K562 (cell line): ENCODE data around the gene AEN. TPM values are rescaled to one million over a fixed set of nuclear protein-coding genes. Genes with fewer than 3 reads are reported as not detected.

Source experiments
- ATAC-seq: fragments of 200-7000 bp; cut with Tn5 transposase; 3 replicates; pipeline ENCODE4 v1.9.1; 2020; ENCODE audit warnings: moderate library complexity
- BruUV-seq: library from RNA; stranded (reverse); fragments of 400-500 nt; replicated peaks from 2 replicates; lab custom pipeline; 2021; lab: Mats Ljungman, UMichigan
- CTCF ChIA-PET: fragments of 300-600 bp; formaldehyde crosslinking; extraction: SDS; loops from one replicate; lab custom pipeline; 2021; ENCODE audit warnings: low intra/inter-chr PET ratio; lab: Yijun Ruan, JAX
- POLR2A ChIA-PET: fragments of 300-600, 350-650 bp; sonication (Branson Sonifier 250); formaldehyde crosslinking; extraction: SDS; loops from one replicate; lab custom pipeline; 2021; ENCODE audit warnings: antibody characterized with exemption, inconsistent platforms; lab: Yijun Ruan, JAX
- DNase-seq, 4 experiments: peaks; one replicate each; pipeline versions ENCODE4 v3.0.0 to v3.0.0-alpha.2; 2011 to 2018; ENCODE audit warnings: low spot score in 3 of 4, mixed read lengths in 3 of 4; ENCODE audit errors: extremely low read depth in 1 of 4
- FAIRE-seq: peaks from 2 replicates; lab custom pipeline; 2011; peaks lifted over from hg19 to GRCh38; lab: Jason Lieb, UNC
- H2AFZ ChIP-seq: 2 replicates; pipeline ENCODE4 v1.6.0; 2011; ENCODE audit warnings: low read depth, low read length, control low read depth, inconsistent platforms
- H3K27ac ChIP-seq: fragments of 200-600 bp; 3 replicates; pipeline ENCODE4 v1.8.0; 2011; ENCODE audit warnings: low read depth, mild to moderate bottlenecking, control low read depth, inconsistent platforms, low read length, moderate library complexity, mixed read lengths; ENCODE audit errors: extremely low read depth
- H3K27me3 ChIP-seq, 2 experiments: fragments of 300-600 bp in 1 of 2; 2 replicates in 1 of 2; 3 replicates in 1 of 2; pipeline versions ENCODE4 v1.6.0 to v1.8.0; 2011; ENCODE audit warnings: inconsistent platforms in 2 of 2, low read length in 2 of 2, mild to moderate bottlenecking in 1 of 2, mixed read lengths in 1 of 2, moderate library complexity in 1 of 2; ENCODE audit not compliant: control insufficient read depth in 2 of 2, insufficient read depth in 2 of 2
- H3K36me3 ChIP-seq: fragments of 300-600 bp; 3 replicates; pipeline ENCODE4 v1.8.0; 2011; ENCODE audit warnings: mild to moderate bottlenecking, low read length, inconsistent platforms; ENCODE audit not compliant: control insufficient read depth, insufficient read depth
- H3K4me1 ChIP-seq, 2 experiments: fragments of 200-600 bp in 1 of 2; replicated peaks in 1 of 2; 2 replicates in 1 of 2; 3 replicates in 1 of 2; pipeline versions ENCODE4 v1.5.1 to v1.8.0; 2011; ENCODE audit warnings: inconsistent platforms in 2 of 2, low read length in 2 of 2, mild to moderate bottlenecking in 1 of 2, mixed read lengths in 1 of 2, moderate library complexity in 1 of 2; ENCODE audit not compliant: control insufficient read depth in 2 of 2, insufficient read depth in 2 of 2
- H3K4me2 ChIP-seq: 2 replicates; pipeline ENCODE4 v1.6.1; 2011; ENCODE audit warnings: low read length, control low read depth, inconsistent platforms, mixed read lengths; ENCODE audit not compliant: insufficient read depth
- H3K4me3 ChIP-seq: fragments of 200-600 bp; sonication (generic), shearing (Covaris generic); 2 replicates; pipeline ENCODE4 v1.5.1; 2016; ENCODE audit warnings: control low read depth, inconsistent platforms
- H3K79me2 ChIP-seq: fragments of 200-600 bp; 3 replicates; pipeline ENCODE4 v1.8.0; 2011; ENCODE audit warnings: low read length, inconsistent platforms; ENCODE audit not compliant: control insufficient read depth, insufficient read depth
- H3K9ac ChIP-seq, 2 experiments: 2 replicates each; pipeline versions ENCODE4 v1.6.0 to v1.6.1; 2011; ENCODE audit warnings: low read depth in 2 of 2, low read length in 2 of 2, control low read depth in 1 of 2, inconsistent platforms in 1 of 2, mild to moderate bottlenecking in 1 of 2, mixed read lengths in 1 of 2; ENCODE audit not compliant: insufficient read depth in 1 of 2
- H3K9me1 ChIP-seq: one replicate; pipeline ENCODE4 v1.6.0; 2011; ENCODE audit warnings: inconsistent platforms, mild to moderate bottlenecking, low read length, moderate library complexity; ENCODE audit not compliant: control insufficient read depth, insufficient read depth
- H3K9me3 ChIP-seq: replicated peaks from 2 replicates; pipeline ENCODE4 v1.5.1; 2011; ENCODE audit warnings: low read depth, low read length, inconsistent platforms; ENCODE audit not compliant: control insufficient read depth, insufficient read depth
- H4K20me1 ChIP-seq: replicated peaks from 2 replicates; pipeline ENCODE4 v1.6.1; 2011; ENCODE audit warnings: low read length, inconsistent platforms, mixed read lengths; ENCODE audit not compliant: control insufficient read depth, insufficient read depth
- CTCF ChIP-seq, 3 experiments: IDR thresholded peaks in 2 of 3; conservative IDR thresholded peaks in 1 of 3; 2 replicates each; pipeline ENCODE4 v1.5.1; 2011 to 2012; ENCODE audit warnings: low read length in 3 of 3, mild to moderate bottlenecking in 3 of 3, control low read depth in 2 of 3, improper control_type of control experiment in 1 of 3, inconsistent platforms in 1 of 3, low read depth in 1 of 3, mixed read lengths in 1 of 3, moderate library complexity in 1 of 3; ENCODE audit not compliant: insufficient read depth in 2 of 3
- MED1 ChIP-seq: sonication (generic); formaldehyde crosslinking; IDR thresholded peaks from 2 replicates; pipeline ENCODE4 v1.8.1; 2023; ENCODE audit warnings: missing genetic modification reagents, borderline replicate concordance
- NFATC3 ChIP-seq: fragments of 450-650 bp; IDR thresholded peaks from 2 replicates; pipeline ENCODE4 v1.6.1; 2017; ENCODE audit warnings: mild to moderate bottlenecking
- NFE2 ChIP-seq: IDR thresholded peaks from 2 replicates; pipeline ENCODE4 v1.6.1; 2014; ENCODE audit warnings: antibody characterized with exemption, low read depth
- RAD21 ChIP-seq, 2 experiments: fragments of 250-450 bp in 1 of 2; fragments of 450-650 bp in 1 of 2; sonication (Bioruptor Pico) in 1 of 2; formaldehyde crosslinking in 1 of 2; IDR thresholded peaks in 1 of 2; conservative IDR thresholded peaks in 1 of 2; 2 replicates each; pipeline versions ENCODE4 v1.4.0 to v1.8.0; 2020 to 2022; ENCODE audit warnings: mild to moderate bottlenecking in 2 of 2, moderate library complexity in 1 of 2
- SNIP1 ChIP-seq: fragments of 450-650 bp; IDR thresholded peaks from 2 replicates; pipeline ENCODE4 v1.7.1; 2017; ENCODE audit warnings: low read depth, mild to moderate bottlenecking
- TSC22D4 ChIP-seq: fragments of 450-650 bp; IDR thresholded peaks from 2 replicates; pipeline ENCODE4 v1.6.1; 2016; ENCODE audit warnings: missing genetic modification characterization, missing biosample characterization, control low read depth
- U2AF2 ChIP-seq: fragments of 200-400 bp; formaldehyde crosslinking; optimal IDR thresholded peaks from 2 replicates; pipeline ENCODE3; 2017; ENCODE audit warnings: low read depth, mild to moderate bottlenecking, low read length
- ZNF165 ChIP-seq: fragments of 250-450 bp; sonication (Bioruptor Pico); IDR thresholded peaks from 2 replicates; pipeline ENCODE4 v1.4.0; 2020; ENCODE audit warnings: borderline replicate concordance
- ZNF224 ChIP-seq: sonication (generic); formaldehyde crosslinking; IDR thresholded peaks from 2 replicates; pipeline ENCODE4 v1.8.0; 2022; ENCODE audit warnings: mild to moderate bottlenecking, missing genetic modification reagents
- ZNF280A ChIP-seq: fragments of 450-650 bp; IDR thresholded peaks from 2 replicates; pipeline ENCODE4 v1.6.1; 2018; ENCODE audit warnings: mild to moderate bottlenecking, low read depth; ENCODE audit not compliant: partially characterized antibody
- ZNF395 ChIP-seq: fragments of 200-800 bp; sonication (Bioruptor generic); IDR thresholded peaks from 2 replicates; pipeline ENCODE4 v1.6.1; 2017; ENCODE audit warnings: missing genetic modification characterization, missing compliant biosample characterization
- ZNF785 ChIP-seq: fragments of 250-450 bp; sonication (Bioruptor Pico); IDR thresholded peaks from 2 replicates; pipeline ENCODE4 v1.4.0; 2020; ENCODE audit warnings: mild to moderate bottlenecking
- WGBS: fragments of 100-300 bp; shearing (Covaris generic); methylation state at CpG from one replicate; pipeline ENCODE4 v1.1.6; 2016; ENCODE audit warnings: low coverage, mixed read lengths; ENCODE audit not compliant: insufficient coverage; ENCODE audit errors: missing lambda C conversion rate; 5-methylcytosine and 5-hydroxymethylcytosine counted together
- in situ Hi-C: fragments of 300-500 bp; cut with MboI; formaldehyde crosslinking; loops from 4 replicates; pipeline ENCODE4 v1.15.0; 2018; ENCODE audit warnings: inconsistent platforms, mixed read lengths
- intact Hi-C: fragments of 100-400 bp; cut with micrococcal nuclease; formaldehyde crosslinking; loops from 2 replicates; pipeline ENCODE4 v1.14.2; 2022
- polyA plus RNA-seq, 8 experiments: library from polyadenylated mRNA; depleted of rRNA in 4 of 8; stranded (reverse) in 5 of 8; unstranded in 3 of 8; fragments of >200 nt; fragmentation: Nextera tagmentation in 2 of 8; fragmentation: Illumina TruSeq in 1 of 8; extraction: Ambion mirVana in 2 of 8; extraction: Trizol in 1 of 8; gene quantifications; 2 replicates each; pipeline versions ENCODE4 v1.2.1 to v1.2.3, GENCODE V29; 2011 to 2014; ENCODE audit warnings: inconsistent platforms in 1 of 8, missing spikeins in 1 of 8
- total RNA-seq, 7 experiments: library from RNA; depleted of rRNA in 6 of 7; stranded (reverse); fragments of >200 nt in 6 of 7; fragmentation: Illumina TruSeq in 2 of 7; extraction: Trizol in 2 of 7; gene quantifications; 2 replicates each; pipeline versions ENCODE4 v1.2.1 to v1.2.3, GENCODE V29; 2011 to 2021; ENCODE audit warnings: low replicate concordance in 1 of 7

Gene AEN
- total and polyA plus RNA-seq, 9 of the 15 experiments (the other 6 are each of a cell fraction or from before 2014, with no cell fraction given): 9.0 to 51.0 (median 32.8) TPM

GRCh38 chr15:88663141-88663621 lies 42.0 kb downstream of the AEN start (continued):
- TF ChIP-seq ZNF280A (no peak), ZNF165 (CRISPR knock-in tag) (no peak), TSC22D4 (no peak)

- ATAC-seq: peak; percentile 51; the same call in 1 of the 3 replicates
- Histone ChIP-seq H3K4me2 (no peak overlapping the region), H3K9me1 (no peaks in the 10 kb centered on the region), H3K9me3 (no peaks in the 10 kb centered on the region), H4K20me1 (no peaks in the 10 kb centered on the region), H3K4me3 (no peak overlapping the region), H3K27ac (no peak overlapping the region), H3K9ac (no peak overlapping the region), H3K79me2 (no peaks in the 10 kb centered on the region), H3K27me3 (peaks cover 4 to 21% of the 10 kb centered on the region in 2 experiments; a peak in 4 of 5 replicates), H2AFZ (no peak overlapping the region), H3K36me3 (no peaks in the 10 kb centered on the region), H3K4me1 (no peaks in the 10 kb centered on the region)
- intact Hi-C loops: loop anchor here (1.0 kb wide), 1 partner anchor 26 kb away; no protein-coding TSS in a partner anchor
- 0% methylated on average over 7 of the region's 7 CpGs for WGBS
- no TSS peak for BruUV-seq
- TF ChIP-seq CTCF (IDR thresholded peaks at IDR 0.05 in 2 of 3, conservative IDR thresholded peaks at IDR 0.05 in 1 of 3; ENCODE audit: insufficient read depth in 2 of 3, low read depth in 1 of 3, low read length in 3 of 3) (peak in 2 of 3 experiments; percentile 22 to 34; a peak in 1 of 6 replicates), ZNF785 (CRISPR knock-in tag) (no peak), U2AF2 (no peak), ZNF395 (CRISPR knock-in tag) (no peak), RAD21 (CRISPR knock-in tag; conservative IDR thresholded peaks at IDR 0.05 in 1 of 2, IDR thresholded peaks at IDR 0.05 in 1 of 2) (peak in 1 of 2 experiments; percentile 51; a peak in 2 of 4 replicates), MED1 (no peak), NFATC3 (no peak), ZNF224 (no peak), SNIP1 (no peak), NFE2 (no peak)
- ChIA-PET CTCF (no interaction called here), POLR2A (interaction anchor here (0.6 kb wide), 1 partner anchor 262 kb away, joined by 3 read pairs; no protein-coding TSS in a partner anchor)
- FAIRE-seq: no peak
- DNase-seq: no peak
- in situ Hi-C loops: loop anchor here (10.0 kb wide), 1 partner anchor 161 kb away; no protein-coding TSS in a partner anchor
Observed at GRCh38 chr15:88664151-88664778, 43.1 kb downstream of the AEN start.
